GM04504 (cell line): Measurements from ENCODE around the gene EFEMP2.
"Not testable (repeated sequence)": the region's sequence is repeated elsewhere in the genome, so short reads cannot be mapped to it uniquely, and the experiment has no call there.

ENCODE experiments used
- DNase-seq: peaks from one replicate; pipeline ENCODE4 v3.0.0-alpha.2; 2012; ENCODE audit warnings: low read depth

EFEMP2 gene

DNA sequence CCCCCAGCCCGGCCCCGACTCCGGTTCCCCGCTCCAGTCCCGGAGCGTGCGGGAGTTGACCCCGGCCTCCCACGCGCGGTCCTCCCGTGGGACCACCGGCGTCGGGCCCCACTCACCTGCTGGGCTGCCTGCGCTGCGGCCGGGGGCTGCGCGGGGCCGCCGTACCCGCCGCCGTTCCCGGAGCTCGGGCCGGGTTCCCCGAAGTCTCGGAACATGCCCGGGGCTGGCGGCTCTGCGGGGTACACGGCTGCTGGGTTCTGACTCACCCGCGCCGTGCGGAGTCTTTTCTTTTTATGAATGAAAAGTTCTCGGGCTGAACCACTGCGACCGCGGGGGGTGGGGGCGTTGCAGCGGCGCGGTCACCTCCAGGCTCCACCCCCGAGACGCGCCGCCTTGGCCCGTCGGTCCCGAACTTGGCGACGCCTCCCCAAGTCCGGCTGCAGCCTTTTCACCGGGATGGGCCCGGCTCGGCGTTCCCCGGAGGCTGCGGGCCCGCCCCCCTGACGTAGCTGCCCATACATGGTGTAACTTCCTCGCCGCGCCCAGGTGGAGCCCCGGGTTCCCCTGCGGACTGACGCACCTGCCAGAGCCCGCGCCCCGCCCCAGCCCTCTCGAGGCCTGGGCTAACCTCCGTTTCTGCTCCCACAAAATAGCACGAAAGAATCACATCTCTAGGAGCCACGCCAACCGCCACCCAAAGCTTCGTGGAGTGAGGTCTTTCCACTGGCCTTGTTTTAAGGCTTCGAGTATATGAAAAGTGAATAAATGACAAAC is 27.7 kb upstream of the EFEMP2 start, which contains the start of gene FOSL1:
TSS of gene FOSL1 (minus strand) at position 264 of the 774 bp plus-strand sequence. CDS start at position 215, 49 bp downstream.
- peak; percentile 94 for DNase-seq

DNA sequence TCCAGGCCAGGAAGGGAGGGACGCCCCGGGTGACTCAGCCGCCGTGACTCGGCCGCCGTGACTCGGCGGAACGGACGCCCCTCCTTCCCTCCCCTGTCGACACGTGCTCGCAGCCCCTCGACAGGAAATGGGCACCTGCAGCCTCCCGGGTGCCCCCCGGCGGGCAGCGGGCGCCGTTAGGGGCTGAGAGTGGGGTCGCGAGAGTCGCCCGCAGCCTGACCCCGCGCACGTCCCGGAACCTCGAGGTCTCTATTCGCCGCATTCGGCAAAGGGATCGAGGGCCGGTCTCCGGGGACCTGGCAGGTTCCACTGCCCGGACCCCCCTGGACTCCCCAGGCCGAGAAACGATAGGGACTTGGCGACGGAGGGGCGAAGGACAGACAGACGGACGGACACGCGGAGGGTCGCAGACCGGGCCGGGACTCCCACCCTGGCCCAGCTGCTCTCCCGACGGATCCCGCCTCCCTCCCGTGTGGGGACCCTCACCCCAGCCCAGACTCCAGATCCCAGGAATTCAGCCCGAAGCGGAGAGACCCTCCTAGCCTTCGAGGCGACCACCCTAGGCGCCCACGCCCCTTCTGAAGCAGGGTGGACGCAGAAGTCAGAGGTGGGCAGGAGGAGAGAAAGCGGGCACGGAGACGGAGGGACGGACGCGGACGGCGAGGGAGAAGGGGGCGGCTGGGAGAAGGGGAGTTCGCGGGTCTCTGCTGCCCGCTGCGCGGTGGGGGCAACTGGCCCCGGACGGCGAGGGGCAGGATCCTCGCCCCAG is 26.9 kb upstream of the EFEMP2 start:
- DNase-seq, result peak; percentile 74

DNA sequence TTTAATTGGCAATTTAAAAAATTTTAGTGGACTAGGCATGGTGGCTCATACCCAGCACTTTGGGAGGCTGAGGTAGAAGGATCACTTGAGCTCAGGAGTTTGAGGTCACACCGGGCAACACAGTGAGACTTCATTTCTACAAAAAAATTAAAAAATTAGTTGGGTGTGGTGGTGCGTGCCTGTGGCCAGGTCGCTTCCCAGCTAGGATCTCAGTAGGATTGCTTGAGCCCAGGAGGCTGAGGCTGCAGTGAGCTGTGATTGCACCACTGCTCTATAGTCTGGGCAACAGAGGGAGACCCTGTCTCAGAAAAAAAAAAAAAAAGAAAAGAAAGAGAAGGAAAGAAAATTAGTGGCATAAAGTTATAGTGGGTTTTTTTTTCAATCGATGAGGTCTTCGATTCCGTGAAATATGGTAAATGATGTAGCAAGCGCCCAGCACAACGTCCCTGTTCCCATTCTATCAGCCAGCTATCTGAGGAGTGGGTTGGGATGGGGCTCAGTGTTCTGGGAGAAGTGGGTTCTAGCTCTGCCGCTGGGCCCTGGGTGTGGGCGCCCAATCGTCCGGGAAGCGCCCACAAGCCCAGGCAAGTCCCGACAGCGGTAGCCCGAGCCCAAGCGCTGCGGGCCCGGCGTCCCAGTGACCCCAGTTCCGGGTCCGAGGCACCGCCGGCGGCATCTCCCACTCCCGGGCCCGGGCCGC is 26.2 kb upstream of the EFEMP2 start:
- DNase-seq, result no peak

DNA sequence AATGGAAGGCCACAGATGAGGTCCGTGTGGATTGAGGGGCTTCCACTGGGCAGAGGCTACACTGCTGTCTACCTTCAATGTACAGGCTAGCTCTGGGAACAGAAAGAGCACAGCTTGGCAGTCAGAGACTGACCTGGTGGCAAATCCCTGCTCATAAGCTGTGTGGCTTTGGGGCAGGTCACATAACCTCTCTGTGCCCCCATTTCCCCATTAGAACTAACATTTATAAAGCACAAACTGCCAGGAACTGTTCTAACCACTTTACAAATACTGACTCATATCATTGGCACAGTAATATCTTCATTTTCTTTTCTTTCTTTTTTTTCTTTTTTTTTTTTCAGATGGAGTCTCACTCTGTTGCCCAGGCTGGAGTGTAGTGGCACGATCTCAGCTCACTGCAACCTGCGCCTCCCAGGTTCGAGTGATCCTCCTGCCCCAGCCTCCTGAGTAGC is 24.4 kb upstream of the EFEMP2 start:
- DNase-seq, result no peak

DNA sequence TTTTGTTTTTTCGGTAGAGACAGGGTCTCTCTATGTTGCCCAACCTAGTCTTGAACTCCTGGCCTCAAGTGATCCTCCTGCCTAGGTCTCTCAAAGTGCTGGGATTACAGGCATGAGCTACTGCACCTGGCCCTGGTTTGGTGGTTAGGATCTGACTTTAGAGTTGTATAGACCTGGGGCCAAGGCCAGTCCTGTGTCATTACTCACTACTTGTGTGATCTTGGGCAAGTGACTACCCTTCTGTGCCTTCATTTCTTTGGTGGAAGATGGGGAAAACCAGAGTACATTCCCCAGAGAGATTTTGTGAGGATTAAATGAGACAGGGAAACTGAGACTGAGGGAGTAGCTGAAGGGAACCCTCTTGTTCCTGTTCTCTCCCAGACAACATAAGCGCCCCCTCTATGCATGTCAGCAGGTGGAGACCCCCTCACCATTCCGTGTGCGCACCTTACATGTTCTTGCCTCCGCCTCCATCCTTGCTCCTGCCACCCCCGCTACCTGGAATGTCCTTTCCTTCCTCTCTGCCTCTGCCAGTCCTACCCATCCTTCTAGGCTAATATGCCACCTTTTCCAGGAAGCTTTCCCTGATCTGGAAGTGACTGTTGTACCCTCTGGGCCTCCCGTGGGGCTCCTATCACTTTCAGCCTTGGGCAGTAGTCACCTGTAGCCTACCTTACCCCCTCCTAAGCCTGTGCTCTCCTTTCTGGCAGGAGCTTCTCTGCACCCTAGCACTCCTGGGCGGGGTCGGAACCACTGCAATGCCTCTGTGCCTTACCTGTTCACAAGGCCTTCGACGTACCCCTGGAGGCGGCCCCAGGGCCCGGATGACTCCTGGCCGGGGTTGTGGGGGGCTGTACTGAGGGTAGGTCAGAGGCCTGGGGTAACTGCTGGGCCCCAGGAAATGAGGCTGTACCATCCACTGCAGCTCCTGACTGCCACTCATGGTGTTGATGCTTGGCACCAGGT is 23.7 kb upstream of the EFEMP2 start:
- DNase-seq, result no peak

DNA sequence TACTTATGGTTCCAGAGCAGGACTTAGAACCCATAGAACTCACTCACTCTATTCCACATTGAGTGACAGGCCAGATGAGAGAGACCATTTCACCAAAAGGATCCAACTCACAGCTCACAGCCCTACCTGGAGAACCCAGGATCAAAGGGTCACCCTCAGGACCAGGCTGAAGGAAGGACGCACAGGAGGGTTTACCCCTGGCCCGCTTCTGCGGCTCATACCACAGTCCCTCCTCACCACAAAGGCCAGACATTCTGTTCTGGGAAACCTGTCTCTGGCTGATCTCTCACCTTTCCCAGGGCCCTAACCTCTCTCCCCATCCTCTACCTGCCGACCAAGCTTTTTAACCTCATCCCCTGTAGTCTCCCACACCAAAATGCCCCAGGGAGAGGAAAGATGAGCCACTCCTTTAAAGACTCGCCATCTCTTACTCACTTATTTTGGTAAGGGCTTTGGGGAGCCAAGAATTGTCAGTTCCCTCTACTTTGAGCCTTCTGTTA is 22.9 kb upstream of the EFEMP2 start:
- no peak for DNase-seq

DNA sequence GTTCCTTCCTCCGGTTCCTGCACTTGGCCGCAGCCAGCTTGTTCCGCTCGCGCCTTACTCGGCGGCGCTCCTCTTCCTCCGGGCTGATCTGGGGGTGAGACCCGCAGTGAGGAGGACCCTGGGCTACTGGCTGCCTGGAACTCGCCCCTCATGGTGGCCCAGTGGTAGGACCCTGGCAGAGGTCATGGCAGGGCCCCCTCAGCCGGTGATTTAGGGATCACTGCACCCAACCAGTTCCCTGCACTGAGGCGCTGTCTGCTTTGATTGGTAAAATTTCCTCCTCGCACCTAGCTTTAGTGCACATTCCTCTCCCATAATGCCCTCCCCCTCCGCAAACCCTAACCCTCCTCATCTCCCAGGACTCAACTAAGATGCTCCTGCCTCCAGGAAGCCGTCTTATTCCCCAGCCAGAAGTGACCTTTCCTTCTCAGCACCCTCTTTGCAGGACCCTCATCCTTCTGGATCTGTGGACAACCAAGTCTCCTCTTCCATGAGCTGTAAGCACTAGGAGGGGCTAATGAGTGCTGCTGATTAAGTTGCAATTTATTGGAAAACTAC is 21.5 kb upstream of the EFEMP2 start:
- no peak for DNase-seq

DNA sequence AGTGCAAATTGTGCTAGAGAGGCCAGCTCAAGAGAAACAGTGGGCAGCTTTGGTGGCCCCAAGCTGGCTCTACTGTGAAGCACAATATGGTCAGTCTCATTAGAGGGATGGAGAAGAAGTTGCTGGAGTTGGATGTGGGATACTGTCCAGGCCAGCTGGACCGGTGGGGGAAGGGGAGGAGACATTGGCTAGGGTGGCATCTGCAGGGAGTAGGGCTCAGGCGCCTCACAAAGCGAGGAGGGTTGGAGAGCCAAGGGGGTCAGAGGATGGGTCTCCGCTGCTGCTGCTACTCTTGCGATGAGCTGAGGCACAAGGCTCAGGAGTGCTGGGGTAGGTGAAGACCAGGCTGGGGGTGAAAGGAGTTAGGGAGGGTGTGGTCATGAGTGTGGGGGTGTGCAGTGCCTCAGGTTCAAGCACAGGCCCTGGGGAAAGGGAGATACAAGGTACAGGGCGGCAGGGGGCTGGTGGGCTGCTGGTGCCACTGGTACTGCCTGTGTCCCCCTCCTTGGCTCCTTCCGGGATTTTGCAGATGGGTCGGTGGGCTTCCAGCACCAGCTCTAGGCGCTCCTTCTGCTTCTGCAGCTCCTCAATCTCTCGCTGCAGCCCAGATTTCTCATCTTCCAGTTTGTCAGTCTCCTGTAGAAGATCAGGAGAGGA is 20.2 kb upstream of the EFEMP2 start:
- DNase-seq, result no peak

DNA sequence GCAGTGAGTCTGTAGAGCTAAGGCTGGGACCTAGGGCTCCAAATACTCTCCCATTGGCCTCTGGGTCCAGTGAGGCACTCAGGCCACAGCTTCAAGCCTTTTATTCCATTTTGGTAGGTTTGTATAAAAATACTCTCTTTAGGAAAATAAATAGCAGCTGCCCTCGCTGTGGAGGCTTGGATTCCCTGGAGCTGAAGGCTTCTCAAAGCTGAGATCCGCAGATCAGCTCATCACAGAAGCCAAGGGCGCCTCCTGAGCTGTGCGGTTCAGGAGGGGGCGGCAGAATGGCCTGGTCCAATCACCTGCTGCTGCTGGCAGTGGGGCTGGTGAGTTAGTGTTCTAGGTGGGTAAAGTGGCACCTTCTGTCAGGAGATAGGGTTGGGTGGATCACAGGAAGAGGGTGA is 19.5 kb upstream of the EFEMP2 start:
- not testable (repeated sequence) for DNase-seq

DNA sequence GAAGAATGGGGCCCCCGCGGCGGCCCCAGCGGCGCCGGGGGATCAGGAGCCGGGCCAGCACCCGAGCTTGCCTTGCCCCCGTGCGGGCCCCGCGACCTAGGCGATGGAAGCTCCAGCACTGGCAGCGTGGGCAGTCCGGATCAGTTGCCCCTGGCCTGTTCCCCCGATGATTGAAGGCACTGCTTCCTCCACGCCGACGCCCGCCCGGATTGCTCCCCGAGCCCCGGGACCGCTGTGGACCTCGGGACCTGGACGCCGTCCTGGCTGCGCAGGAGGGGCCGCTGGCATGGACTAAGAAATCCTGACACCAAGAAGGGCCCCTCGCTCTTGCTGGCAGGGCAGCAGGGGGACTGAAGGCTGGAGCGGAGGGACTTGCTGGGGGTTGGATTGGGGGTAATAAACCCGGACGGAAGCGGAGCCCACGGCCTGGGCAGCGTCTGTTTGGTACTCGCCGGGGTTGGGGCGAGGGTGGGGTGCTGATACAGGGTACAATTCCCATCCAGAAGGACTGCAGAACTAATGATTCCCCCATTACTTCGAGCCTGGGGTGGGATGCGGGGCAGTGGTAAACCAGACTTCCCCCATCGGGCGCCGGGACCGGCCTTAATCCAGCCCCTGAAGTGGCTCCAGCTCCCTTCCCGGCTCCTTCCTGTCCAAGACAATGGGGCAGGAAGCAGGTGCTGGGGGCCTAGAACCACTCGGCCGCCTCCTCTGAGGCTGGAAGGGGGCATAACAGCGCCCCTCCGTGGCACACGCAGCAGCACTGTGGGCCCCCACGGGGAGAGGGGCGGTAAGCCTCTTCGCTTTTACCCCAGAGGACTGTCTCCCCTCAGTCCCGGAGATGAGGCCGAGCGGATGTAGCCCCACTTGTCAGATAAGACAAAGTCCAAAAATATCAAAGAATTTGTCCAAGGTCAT is 18.9 kb upstream of the EFEMP2 start:
- DNase-seq, result no peak

DNA sequence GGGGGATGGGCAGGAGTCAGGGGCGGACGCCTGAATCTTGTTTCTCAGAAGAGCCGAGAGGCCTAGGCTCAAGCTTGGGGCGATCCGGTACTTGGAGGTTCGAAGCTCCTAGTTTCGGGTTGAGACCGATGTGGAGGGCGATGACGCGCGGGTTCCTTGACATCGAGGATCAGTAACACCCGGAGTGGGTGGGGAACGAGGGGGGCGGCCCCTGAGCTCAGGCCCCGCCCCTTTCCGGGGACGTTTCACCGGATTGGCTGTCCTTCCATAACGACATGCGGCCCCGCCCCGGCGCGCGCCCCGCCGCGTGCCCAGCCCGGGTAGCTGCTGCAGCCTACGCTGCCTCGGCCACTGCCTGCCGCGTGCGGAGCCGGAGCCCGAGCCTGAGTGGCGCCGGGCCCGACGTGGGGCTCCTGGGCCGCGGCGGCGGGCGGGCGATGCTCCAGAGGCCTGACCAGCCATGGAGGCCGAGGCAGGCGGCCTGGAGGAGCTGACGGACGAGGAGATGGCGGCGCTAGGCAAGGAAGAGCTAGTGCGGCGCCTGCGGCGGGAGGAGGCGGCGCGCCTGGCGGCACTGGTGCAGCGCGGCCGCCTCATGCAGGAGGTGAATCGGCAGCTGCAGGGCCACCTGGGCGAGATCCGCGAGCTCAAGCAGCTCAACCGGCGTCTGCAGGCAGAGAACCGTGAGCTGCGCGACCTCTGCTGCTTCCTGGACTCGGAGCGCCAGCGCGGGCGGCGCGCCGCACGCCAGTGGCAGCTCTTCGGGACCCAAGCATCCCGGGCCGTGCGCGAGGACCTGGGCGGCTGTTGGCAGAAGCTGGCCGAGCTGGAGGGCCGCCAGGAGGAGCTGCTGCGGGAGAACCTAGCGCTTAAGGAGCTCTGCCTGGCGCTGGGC is 18.0 kb upstream of the EFEMP2 start, which contains the start of gene CCDC85B:
TSS of gene CCDC85B (plus strand) at position 350 of the 895 bp plus-strand sequence. CDS start at position 461, 111 bp downstream.
- peak; percentile 93 for DNase-seq

DNA sequence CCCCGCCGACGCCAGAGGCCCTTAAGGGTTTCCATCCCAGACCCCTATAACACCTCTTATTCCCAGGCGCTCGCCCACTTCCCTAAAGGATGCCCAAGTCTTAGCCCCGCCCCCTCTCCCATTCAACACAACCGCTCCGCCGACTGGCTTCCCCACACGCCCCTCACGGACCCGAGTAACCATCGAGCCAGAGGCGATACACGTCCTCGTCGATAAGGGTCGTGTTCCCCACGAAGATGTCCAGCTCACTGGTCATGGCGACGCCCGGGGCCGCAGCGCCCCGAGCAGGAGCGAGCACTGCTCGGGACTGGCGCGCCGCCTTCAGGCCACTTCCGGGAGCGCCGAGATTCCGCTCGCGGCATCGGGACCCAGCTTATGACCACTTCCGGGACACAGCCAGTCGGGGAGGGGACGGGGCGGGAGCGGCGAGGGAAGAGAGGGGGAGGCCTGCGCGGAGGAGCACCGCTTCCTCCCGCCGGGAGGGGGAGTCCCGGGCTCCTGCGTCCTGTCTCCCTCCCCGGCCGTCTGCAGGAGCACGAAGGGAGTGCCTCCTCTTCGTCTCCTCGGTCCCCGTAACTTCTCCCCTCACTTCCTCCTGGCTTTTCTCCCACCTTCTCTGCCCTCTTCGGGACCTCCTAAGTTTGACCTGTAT is 15.7 kb upstream of the EFEMP2 start, which contains the start of gene FIBP:
TSS of gene FIBP (minus strand) at position 309 of the 652 bp plus-strand sequence. CDS start at position 256, 53 bp downstream.
- peak; percentile 95 for DNase-seq

DNA sequence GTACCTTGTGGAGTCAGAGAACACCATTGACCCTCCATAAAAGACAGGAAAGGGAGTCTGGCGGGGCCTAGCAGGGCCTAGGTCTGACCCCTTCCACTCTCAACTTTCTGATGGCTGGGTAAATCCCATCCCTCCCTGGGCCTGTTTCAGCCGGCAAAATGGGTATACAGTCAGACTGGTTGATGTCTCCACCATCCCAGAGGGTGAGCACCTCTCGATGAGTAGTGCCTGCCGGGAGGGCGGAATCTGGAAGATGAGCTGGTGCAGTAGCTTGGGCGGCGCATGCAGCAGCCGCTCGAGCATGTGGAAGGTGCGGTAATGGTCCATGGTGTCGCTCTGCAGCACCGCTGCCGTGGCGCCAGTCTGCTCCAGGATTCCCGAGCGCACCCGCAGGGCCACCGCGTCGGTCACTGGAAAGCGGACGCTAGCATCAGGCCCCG is 15.1 kb upstream of the EFEMP2 start:
- DNase-seq, result no peak

DNA sequence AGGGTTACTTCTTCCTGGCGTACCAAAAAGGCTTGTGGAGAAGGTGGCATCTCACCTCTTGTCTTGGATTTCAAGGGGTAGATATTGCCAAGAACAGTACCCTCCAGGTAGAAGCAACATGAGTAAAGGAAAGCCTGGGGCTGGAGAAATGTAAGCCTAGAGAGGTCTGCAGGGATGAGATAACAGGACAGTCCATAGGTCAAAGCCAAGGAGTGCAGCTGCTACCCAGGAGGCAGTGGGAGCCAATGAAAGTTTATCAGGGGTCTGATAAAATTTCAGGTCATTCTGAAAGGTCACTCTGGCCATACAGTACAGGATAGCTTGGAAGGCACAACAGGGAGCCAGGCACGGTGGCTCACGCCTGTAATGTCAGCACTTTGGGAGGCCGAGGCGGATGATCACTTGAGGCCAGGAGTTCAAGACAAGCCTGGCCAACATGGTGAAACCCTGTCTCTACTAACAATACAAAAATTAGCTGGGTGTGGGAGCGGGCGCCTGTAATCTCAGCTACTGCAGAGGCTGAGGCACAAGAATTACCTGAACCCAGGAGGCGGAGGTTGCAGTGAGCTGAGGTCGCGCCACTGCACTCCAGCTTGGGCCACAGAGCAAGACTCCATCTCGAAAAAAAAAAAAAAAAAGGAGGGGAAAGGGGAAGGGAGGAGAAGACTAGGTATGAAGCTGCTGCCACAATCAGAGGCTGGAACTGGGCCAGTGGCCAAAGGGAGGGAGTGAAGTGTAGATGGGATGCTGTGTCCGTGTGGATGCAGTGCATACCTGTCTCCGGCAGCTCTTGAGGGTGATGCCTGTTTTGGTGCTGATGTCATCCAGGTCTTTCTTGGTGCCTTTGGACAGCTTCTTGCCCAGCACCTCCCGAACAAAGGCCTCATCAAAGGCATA is 14.5 kb upstream of the EFEMP2 start:
- no peak for DNase-seq

DNA sequence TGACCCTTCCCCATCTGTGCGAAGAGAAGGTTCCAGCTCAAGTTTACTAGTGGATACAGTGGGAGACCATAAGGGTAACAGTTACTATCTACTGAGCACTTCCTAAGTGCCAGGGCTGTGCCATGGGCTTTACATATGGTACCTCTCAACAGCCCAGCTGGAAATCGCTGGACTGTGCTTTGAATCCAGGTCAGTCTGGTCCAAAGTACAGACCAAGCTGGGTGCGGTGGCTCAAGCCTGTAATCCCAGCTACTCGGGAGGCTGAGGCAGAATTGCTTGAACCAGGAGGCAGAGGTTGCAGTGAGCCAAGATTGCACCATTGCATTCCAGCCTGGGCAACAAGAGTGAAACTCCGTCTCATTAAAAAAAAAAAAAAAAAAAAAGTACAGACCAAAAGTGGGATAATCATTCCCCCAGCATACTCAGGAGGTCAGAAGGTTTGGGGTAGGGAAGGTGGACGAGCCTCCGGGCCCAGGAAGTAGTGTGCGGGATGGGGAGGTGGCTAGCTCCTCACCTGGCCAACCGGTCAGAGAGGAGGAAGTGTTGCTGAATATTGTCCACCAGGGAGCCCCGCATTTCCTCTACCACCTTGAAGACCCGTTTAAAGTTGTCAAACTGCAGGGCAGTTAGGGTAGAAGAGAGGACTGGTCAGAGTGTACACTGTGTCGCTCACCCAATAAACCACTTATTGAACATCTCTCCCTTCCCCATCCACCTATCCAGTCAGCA is 13.4 kb upstream of the EFEMP2 start:
- no peak for DNase-seq

DNA sequence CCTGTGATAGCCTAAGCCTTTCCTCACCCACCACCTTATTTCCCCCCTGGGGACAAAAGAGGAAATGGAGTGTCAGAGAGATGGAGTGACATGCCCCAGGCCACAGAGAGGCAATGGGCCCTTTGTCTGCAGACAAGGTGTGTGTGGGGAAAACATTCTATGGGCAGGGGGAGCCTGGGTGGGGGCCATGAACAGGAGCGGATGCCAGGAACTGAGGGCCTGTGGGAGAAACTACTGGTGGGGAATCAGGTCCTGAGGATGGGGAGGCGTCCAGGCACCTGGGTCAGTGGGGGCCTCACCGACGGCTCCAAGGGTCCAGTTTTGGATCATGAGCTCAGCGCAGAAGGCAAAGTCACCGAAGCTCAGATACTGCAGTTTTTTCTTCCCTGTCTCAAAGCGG is 12.6 kb upstream of the EFEMP2 start:
- no peak for DNase-seq
